Lung (tissue), 16 donors: ENCODE results near the gene CD14. TPM values are rescaled to one million over a fixed set of nuclear protein-coding genes. Genes with fewer than 3 reads are reported as not detected.

ENCODE experiments used
- ATAC-seq: fragments of 200-7000 bp; cut with Tn5 transposase; one replicate; pipeline ENCODE4 v1.9.1; 2020; ENCODE audit warnings: moderate number of reproducible peaks; ENCODE audit not compliant: insufficient read depth, low FRiP score
- DNase-seq, 3 donors: peaks; one replicate each; pipeline ENCODE4 v3.0.0-alpha.2; 2013 to 2017
- H3K27ac ChIP-seq, 2 donors: one replicate each; pipeline ENCODE4 v1.5.1; 2013; ENCODE audit warnings: mild to moderate bottlenecking in 2 of 2, moderate library complexity in 2 of 2, control low read depth in 1 of 2, inconsistent platforms in 1 of 2, low read depth in 1 of 2, low read length in 1 of 2
- H3K27me3 ChIP-seq, 3 donors: one replicate each; pipeline ENCODE4 v1.5.1; 2013; ENCODE audit warnings: low read length in 2 of 3; ENCODE audit not compliant: control insufficient read depth in 3 of 3, insufficient read depth in 3 of 3
- H3K36me3 ChIP-seq, 4 donors: one replicate each; pipeline ENCODE4 v1.5.1; 2013; ENCODE audit warnings: low read length in 4 of 4, mild to moderate bottlenecking in 1 of 4, moderate library complexity in 1 of 4; ENCODE audit not compliant: control insufficient read depth in 4 of 4, insufficient read depth in 4 of 4
- H3K4me1 ChIP-seq, 5 donors: one replicate each; pipeline ENCODE4 v1.5.1; 2013; ENCODE audit warnings: low read length in 5 of 5, mild to moderate bottlenecking in 2 of 5, moderate library complexity in 1 of 5; ENCODE audit not compliant: control insufficient read depth in 5 of 5, insufficient read depth in 5 of 5
- H3K4me3 ChIP-seq: one replicate; pipeline ENCODE4 v1.5.1; 2013; ENCODE audit warnings: mild to moderate bottlenecking, control low read depth, moderate library complexity
- H3K9ac ChIP-seq, 2 donors: one replicate each; pipeline ENCODE4 v1.5.1; 2013; ENCODE audit warnings: low read length in 2 of 2, control low read depth in 1 of 2; ENCODE audit not compliant: insufficient read depth in 1 of 2
- H3K9me3 ChIP-seq, 4 donors: one replicate each; pipeline ENCODE4 v1.5.1; 2013; ENCODE audit warnings: low read length in 3 of 4, mild to moderate bottlenecking in 1 of 4, moderate library complexity in 1 of 4; ENCODE audit not compliant: control insufficient read depth in 4 of 4, insufficient read depth in 3 of 4
- CTCF ChIP-seq: IDR thresholded peaks from 2 replicates; pipeline ENCODE4 v1.5.1; 2012; ENCODE audit warnings: mild to moderate bottlenecking; ENCODE audit errors: control extremely low read depth, extremely low read depth
- WGBS, 2 donors: extraction: QIAGEN DNeasy Blood & Tissue Kit; methylation state at CpG; one replicate each; pipeline ENCODE4 v1.1.7; 2013; 5-methylcytosine and 5-hydroxymethylcytosine counted together
- long read RNA-seq, 5 donors: transcript quantifications; one replicate each; lab custom pipeline, GENCODE V29; 2026
- polyA plus RNA-seq, 2 donors: library from polyadenylated mRNA; stranded (reverse); fragments of 200-250 nt; gene quantifications; one replicate each; pipeline ENCODE4 v1.2.1, GENCODE V29; 2013
- total RNA-seq, 2 donors: library from RNA; depleted of rRNA in 1 of 2; stranded (reverse); fragments of >200 nt in 1 of 2; gene quantifications; one replicate each; pipeline ENCODE4 v1.2.1, GENCODE V29; 2014 to 2021
- donor health status: control.
- donor health status: control.
- donor health status: Bipolar disorder and iron deficiency.
- donor health status: healthy.
- donor health status: DM: yes; HTN: yes; CAD: no.

Gene CD14
- total RNA-seq (10 to 100 TPM; 57.9 to 86.0 TPM), polyA plus RNA-seq (100 to 1,000 TPM in 1 of 2 donors, 10 to 100 TPM in 1; 74.5 to 357 TPM)
- long read RNA-seq, donor 1, transcript CD14-201 (2 exons, 1,886 nt) = major isoform, 6 of 7 reads
- long read RNA-seq, donor 1, partial matches to known transcripts = 0 of 7 reads
- long read RNA-seq, donor 1, other reads (novel, unspliced or antisense) = 0 of 7 reads
- long read RNA-seq, donor 2, transcript CD14-201 (2 exons, 1,886 nt) = major isoform, 7 of 7 reads
- long read RNA-seq, donor 2, partial matches to known transcripts = 0 of 7 reads
- long read RNA-seq, donor 2, other reads (novel, unspliced or antisense) = 0 of 7 reads
- long read RNA-seq, donor 3, partial matches to known transcripts = 0 of 4 reads
- long read RNA-seq, donor 3, other reads (novel, unspliced or antisense) = 0 of 4 reads
- long read RNA-seq, donor 4, transcript CD14-201 (2 exons, 1,886 nt) = major isoform, 6 of 6 reads
- long read RNA-seq, donor 4, partial matches to known transcripts = 0 of 6 reads
- long read RNA-seq, donor 4, other reads (novel, unspliced or antisense) = 0 of 6 reads
- long read RNA-seq, donor 5, transcript CD14-201 (2 exons, 1,886 nt) = major isoform, 6 of 7 reads
- long read RNA-seq, donor 5, partial matches to known transcripts = 0 of 7 reads
- long read RNA-seq, donor 5, other reads (novel, unspliced or antisense) = 0 of 7 reads

- Histone ChIP-seq H3K36me3 (no peaks in the 10 kb centered on the region), H3K9me3 (no peaks in the 10 kb centered on the region), H3K4me1 (peaks cover 0 to 30% (median 3%) of the 10 kb centered on the region in 5 donors), H3K27ac (peak within 1 kb of the TSS in 1 of 2 donors; percentile 90), H3K27me3 (peaks cover 0 to 34% (median 19%) of the 10 kb centered on the region in 3 donors), H3K4me3 (peak within 1 kb of the TSS; percentile 43), H3K9ac (peak within 1 kb of the TSS in 1 of 2 donors; percentile 55)
- WGBS, 2 donors = 5 to 8% methylated on average over 16 of the region's 16 CpGs
- DNase-seq (peak in 2 of 3 donors; percentile 37 to 45), ATAC-seq (peak; percentile 31)
- TF ChIP-seq CTCF = no peak
Observed at GRCh38 chr5:140633021-140633471, at the start of gene CD14. TSS of gene CD14 (minus strand) at chr5:140633175. CDS start at chr5:140633071, 104 bp downstream.

GRCh38 chr5:140678993-140679392, 46.0 kb upstream of the CD14 start:
- Histone ChIP-seq H3K9me3 (no peaks in the 10 kb centered on the region), H3K9ac (no peak overlapping the region), H3K36me3 (peaks cover 37 to 57% (median 44%) of the 10 kb centered on the region in 4 donors), H3K4me3 (no peak overlapping the region), H3K4me1 (no peaks in the 10 kb centered on the region), H3K27me3 (no peaks in the 10 kb centered on the region), H3K27ac (no peak overlapping the region)
- TF ChIP-seq CTCF = no peak
- WGBS, 2 donors = 97 to 99% methylated on average over 7 of the region's 7 CpGs
- ATAC-seq (no peak), DNase-seq (no peak)

GRCh38 chr5:140677947-140678346, 45.0 kb upstream of the CD14 start:
- Histone ChIP-seq H3K9ac (no peak overlapping the region), H3K9me3 (no peaks in the 10 kb centered on the region), H3K36me3 (peaks cover 36 to 61% (median 42%) of the 10 kb centered on the region in 4 donors), H3K27me3 (no peaks in the 10 kb centered on the region), H3K4me3 (no peak overlapping the region), H3K27ac (no peak overlapping the region), H3K4me1 (no peaks in the 10 kb centered on the region)
- no peak for DNase-seq
- WGBS, 2 donors = 80 to 95% methylated on average over 3 of the region's 3 CpGs
- no peak for TF ChIP-seq CTCF
- ATAC-seq = no peak
